Progenitor cell of endocrine pancreas (in vitro differentiated cells): ENCODE data around the gene MAML3. TPM values are rescaled to one million over a fixed set of nuclear protein-coding genes. Genes with fewer than 3 reads are reported as not detected.

Experiments used
- DNase-seq: peaks from one replicate; pipeline ENCODE4 v3.0.0; 2021; ENCODE audit warnings: low spot score; ENCODE audit not compliant: unreplicated experiment
- H3K27ac Mint-ChIP-seq: 2 replicates; pipeline ENCODE4 v1.8.0; 2021; ENCODE audit warnings: mild to moderate bottlenecking, moderate library complexity, mixed read lengths
- H3K27me3 Mint-ChIP-seq: 2 replicates; pipeline ENCODE4 v1.8.0; 2021; ENCODE audit warnings: mixed read lengths
- H3K36me3 Mint-ChIP-seq: 2 replicates; pipeline ENCODE4 v1.8.0; 2022; ENCODE audit warnings: mixed read lengths; ENCODE audit not compliant: insufficient read depth
- H3K4me1 Mint-ChIP-seq: 2 replicates; pipeline ENCODE4 v1.8.0; 2021; ENCODE audit warnings: low read depth, mixed read lengths
- H3K4me3 Mint-ChIP-seq: 2 replicates; pipeline ENCODE4 v1.8.0; 2021; ENCODE audit warnings: low read depth, mild to moderate bottlenecking, moderate library complexity, mixed read lengths
- H3K9me3 Mint-ChIP-seq: 2 replicates; pipeline ENCODE4 v1.8.0; 2021; ENCODE audit warnings: low read depth, mixed read lengths
- CTCF ChIP-seq: fragments of 200-600 bp; sonication (generic); IDR thresholded peaks from one replicate; pipeline ENCODE4 v1.5.0; 2021; ENCODE audit warnings: antibody characterized with exemption, mild to moderate bottlenecking; ENCODE audit not compliant: unreplicated experiment
- total RNA-seq: library from RNA; stranded (reverse); gene quantifications from 2 replicates; pipeline ENCODE4 v1.2.1, GENCODE V29; 2021

The MAML3 gene
- total RNA-seq, 1 donor from 2014 or later: 48.5 TPM

GRCh38 chr4:139934708-139935195 lies 219.2 kb downstream of the MAML3 start:
- Mint-ChIP-seq H3K4me3 (no peak overlapping the region), H3K27me3 (no peaks in the 10 kb centered on the region), H3K36me3 (no peaks in the 10 kb centered on the region), H3K4me1 (peaks cover 24% of the 10 kb centered on the region), H3K9me3 (no peaks in the 10 kb centered on the region), H3K27ac (peak overlapping the region; percentile 51)
- no peak for DNase-seq
- no peak for TF ChIP-seq CTCF

- H3K9me3 Mint-ChIP-seq: no peaks in the 10 kb centered on the region
- DNase-seq: no peak
- H3K36me3 Mint-ChIP-seq: no peaks in the 10 kb centered on the region
- H3K27ac Mint-ChIP-seq: no peak overlapping the region
- no peaks in the 10 kb centered on the region for H3K27me3 Mint-ChIP-seq
- no peak for TF ChIP-seq CTCF
- no peak overlapping the region for H3K4me3 Mint-ChIP-seq
- peaks cover 24% of the 10 kb centered on the region for H3K4me1 Mint-ChIP-seq
Observed at GRCh38 chr4:139934057-139934707, 219.8 kb downstream of the MAML3 start.

- no peak for TF ChIP-seq CTCF
- H3K27me3 Mint-ChIP-seq: no peaks in the 10 kb centered on the region
- no peak overlapping the region for H3K27ac Mint-ChIP-seq
Observed at GRCh38 chr4:139933541-139933940, 220.4 kb downstream of the MAML3 start.

GRCh38 chr4:139933104-139933503 lies 220.9 kb downstream of the MAML3 start:
- TF ChIP-seq CTCF: no peak
- no peaks in the 10 kb centered on the region for H3K36me3 Mint-ChIP-seq
- no peak for DNase-seq
- no peak overlapping the region for H3K4me3 Mint-ChIP-seq
- H3K4me1 Mint-ChIP-seq: peaks cover 32% of the 10 kb centered on the region
- H3K9me3 Mint-ChIP-seq: no peaks in the 10 kb centered on the region
- H3K27me3 Mint-ChIP-seq: no peaks in the 10 kb centered on the region
- no peak overlapping the region for H3K27ac Mint-ChIP-seq

More at GRCh38 chr4:139933541-139933940, 220.4 kb downstream of the MAML3 start:
- no peak overlapping the region for H3K4me3 Mint-ChIP-seq
- H3K36me3 Mint-ChIP-seq: no peaks in the 10 kb centered on the region
- H3K4me1 Mint-ChIP-seq: peaks cover 28% of the 10 kb centered on the region
- DNase-seq: no peak
- no peaks in the 10 kb centered on the region for H3K9me3 Mint-ChIP-seq

- peaks cover 54% of the 10 kb centered on the region for H3K4me1 Mint-ChIP-seq
Observed at GRCh38 chr4:139924782-139925181, 229.2 kb downstream of the MAML3 start.

More at GRCh38 chr4:139924782-139925181, 229.2 kb downstream of the MAML3 start:
- no peaks in the 10 kb centered on the region for H3K27me3 Mint-ChIP-seq
- TF ChIP-seq CTCF: no peak
- no peaks in the 10 kb centered on the region for H3K9me3 Mint-ChIP-seq
- no peak overlapping the region for H3K27ac Mint-ChIP-seq
- no peak for DNase-seq
- H3K4me3 Mint-ChIP-seq: no peak overlapping the region
- H3K36me3 Mint-ChIP-seq: peaks cover 2% of the 10 kb centered on the region
